GM13976 (cell line): Measurements from ENCODE around the gene TRIP12.
A peak's percentile ranks its signal among the peaks of the same experiment; 100 is the strongest.

ENCODE experiments used
- DNase-seq: peaks from one replicate; pipeline ENCODE4 v3.0.0; 2012; ENCODE audit warnings: low spot score
- CTCF ChIP-seq: IDR thresholded peaks from 2 replicates; pipeline ENCODE4 v1.5.1; 2012; ENCODE audit warnings: borderline replicate concordance, mild to moderate bottlenecking; ENCODE audit not compliant: insufficient read depth; ENCODE audit errors: extremely low read depth, missing control alignments, control extremely low read depth
- in situ Hi-C: fragments of 300-500 bp; cut with MboI; formaldehyde crosslinking; loops from one replicate; pipeline ENCODE4 v1.12.0; 2022; ENCODE audit warnings: low sequenced_read_pairs, mixed read lengths, inconsistent platforms; ENCODE audit not compliant: unreplicated experiment

TRIP12 gene

DNA sequence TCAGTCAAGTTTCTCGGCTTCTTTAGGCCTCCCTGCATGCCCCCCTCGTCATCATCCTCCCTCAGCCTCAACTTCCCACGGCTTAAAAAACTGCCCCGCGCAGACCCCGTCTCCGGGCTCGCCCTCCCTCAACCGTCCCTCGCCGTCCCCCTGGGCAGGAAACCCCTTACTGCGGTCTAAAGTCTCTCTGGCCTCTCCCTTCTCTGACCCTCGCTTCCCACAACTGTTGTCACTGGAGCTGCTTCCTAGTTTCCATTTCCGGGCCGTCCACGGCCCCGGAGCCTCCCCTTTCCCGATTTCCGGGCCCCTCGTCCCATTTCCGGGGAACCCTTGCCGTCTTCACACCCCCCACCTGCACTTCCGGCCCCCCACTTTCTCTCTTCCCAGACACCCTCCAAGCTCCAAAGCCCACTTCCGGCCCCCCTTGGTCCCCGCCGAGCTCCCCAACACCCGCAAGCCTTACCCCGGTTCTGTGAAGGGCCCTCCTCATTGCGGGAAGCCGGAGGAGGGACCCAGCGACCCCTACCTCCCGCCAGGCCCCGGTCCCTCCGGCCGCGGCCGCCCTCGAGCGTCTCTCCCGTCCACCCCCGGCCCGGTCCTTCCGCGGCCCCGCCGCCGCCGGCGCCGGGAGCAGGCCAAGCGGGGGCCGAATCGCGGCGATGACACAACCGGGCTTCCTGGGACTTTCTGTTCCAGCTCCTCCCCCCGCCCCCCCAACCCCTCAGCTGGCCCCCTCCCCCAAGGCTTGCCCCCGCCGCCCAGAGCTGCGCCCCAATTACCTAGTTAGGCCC, 513 bp downstream of the TRIP12 start:
- in situ Hi-C loops: no loop called here
- peak; percentile 80 for DNase-seq
- TF ChIP-seq CTCF: no peak

DNA sequence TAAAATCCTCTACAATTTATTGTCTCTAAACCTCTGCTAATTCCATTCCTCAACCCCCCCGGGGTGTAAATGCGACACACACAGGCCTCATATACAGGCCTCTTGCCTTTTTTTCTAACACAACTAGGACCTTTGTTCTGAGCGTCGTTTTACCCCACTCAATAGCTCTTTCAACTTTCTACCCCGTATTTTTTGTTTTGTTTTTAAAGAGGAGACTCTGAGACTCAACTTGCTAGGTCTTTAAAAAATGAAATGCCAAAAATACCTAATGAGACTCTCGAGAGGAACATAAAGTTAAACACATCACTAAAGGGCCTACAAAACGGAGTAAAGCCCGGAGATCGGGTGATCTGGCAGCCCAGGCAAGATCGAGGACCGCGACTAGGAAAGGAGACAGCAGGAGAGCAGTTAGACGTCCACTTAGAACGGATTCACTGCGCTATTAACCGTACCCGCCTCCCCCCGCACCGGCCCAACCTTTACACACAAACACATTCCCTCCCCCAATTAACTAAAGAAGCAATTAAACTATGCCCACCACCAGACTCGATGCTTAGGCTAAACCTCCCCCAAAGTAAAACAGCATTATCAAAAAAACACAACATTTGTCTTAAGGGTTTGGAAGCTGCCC, 1.7 kb downstream of the TRIP12 start:
- TF ChIP-seq CTCF: no peak
- in situ Hi-C loops: no loop called here
- no peak for DNase-seq

GRCh38 chr2:229917793-229918192, 4.0 kb downstream of the TRIP12 start:
- DNase-seq: no peak
- no peak for TF ChIP-seq CTCF
- in situ Hi-C loops: no loop called here

DNA sequence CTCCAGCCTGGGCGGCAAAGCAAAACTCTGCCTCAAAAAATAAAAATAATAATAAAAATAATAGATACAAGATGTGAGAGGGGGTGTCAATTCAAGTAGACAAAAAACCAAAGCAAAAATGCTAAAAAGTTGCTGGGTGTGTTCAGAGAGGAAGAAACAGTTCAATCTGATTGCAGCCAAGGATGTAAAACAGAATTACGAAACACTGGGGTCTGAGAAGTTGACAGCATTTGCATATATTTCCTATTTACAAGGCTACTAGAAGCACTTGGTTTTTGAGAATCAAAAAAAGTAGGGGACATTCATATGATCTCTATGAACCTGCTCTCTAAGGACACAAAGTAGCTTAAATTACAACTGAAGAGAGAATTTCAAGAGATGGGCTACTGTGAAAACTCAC, 7.6 kb downstream of the TRIP12 start:
- DNase-seq: no peak
- in situ Hi-C loops: no loop called here
- no peak for TF ChIP-seq CTCF

DNA sequence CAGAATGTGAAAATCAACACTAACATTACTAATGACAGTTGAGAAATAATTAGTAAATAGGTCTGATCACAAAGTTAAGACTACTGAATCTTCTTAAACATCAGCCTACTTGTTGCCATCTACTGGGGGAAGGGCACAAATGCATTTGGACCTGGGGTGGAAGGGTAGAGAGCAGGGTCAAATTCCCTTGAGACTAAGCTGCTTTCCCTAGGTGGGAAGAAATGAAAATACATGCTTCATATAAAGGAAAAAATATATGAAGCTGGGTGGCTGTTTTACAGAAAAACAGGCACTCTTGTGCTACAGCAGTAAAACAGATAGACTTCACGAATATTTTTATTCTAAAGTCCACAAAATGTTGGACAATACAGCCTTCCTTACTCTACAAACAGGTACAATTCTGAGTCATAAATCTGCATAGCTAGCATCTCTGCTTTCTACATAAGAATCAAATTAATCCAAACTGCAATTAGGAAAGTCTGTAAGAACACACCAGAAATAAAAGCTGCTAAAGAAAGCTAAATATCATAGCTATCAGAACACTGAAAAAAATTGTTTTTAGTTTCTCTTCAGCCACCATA, 10.9 kb downstream of the TRIP12 start:
- peak; percentile 44 for DNase-seq
- in situ Hi-C loops: no loop called here
- TF ChIP-seq CTCF: peak; percentile 29

- in situ Hi-C loops: no loop called here
Observed at GRCh38 chr2:229910147-229910831, 11.5 kb downstream of the TRIP12 start.

More at GRCh38 chr2:229910147-229910831, 11.5 kb downstream of the TRIP12 start:
- no peak for DNase-seq
- TF ChIP-seq CTCF: no peak
